GM18511 (cell line): Measurements from ENCODE around the gene LYZL2.
"Not testable (repeated sequence)": the region's sequence is repeated elsewhere in the genome, so short reads cannot be mapped to it uniquely, and the experiment has no call there.

ENCODE experiments used
- ATAC-seq: cut with Tn5 transposase; IDR thresholded peaks from one replicate; pipeline ENCODE4 v1.9.1; 2021; ENCODE audit warnings: mild to moderate bottlenecking, moderate library complexity; ENCODE audit not compliant: unreplicated experiment

The LYZL2 gene

DNA sequence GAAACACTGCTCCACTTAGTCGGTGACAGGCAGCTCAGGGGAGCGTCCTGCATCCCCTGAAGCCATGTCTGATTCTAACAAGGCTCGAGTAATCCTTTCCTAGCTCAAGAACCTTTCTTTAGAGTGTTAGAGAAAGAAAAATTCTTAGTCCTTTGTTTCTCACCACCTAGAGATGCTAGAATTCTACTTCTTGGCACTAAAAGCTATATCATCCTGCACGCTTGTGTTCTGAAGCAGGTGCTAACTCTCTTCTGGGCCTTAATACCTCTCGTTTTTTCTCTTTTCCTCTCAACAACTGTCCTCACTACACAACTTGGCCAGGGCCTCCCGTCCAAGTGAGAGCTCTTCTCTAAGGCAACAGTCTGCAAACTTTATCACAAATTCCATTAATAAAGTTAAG lies at the start of gene LYZL2:
Gene LYZL2 (minus strand): TSS at position 101 of the 400 bp plus-strand sequence. CDS start 2,838 bp downstream, outside the sequence.
- no peak for ATAC-seq

- ATAC-seq = not testable (repeated sequence)
Observed at GRCh38 chr10:30677616-30678015, 48.1 kb upstream of the LYZL2 start.

DNA sequence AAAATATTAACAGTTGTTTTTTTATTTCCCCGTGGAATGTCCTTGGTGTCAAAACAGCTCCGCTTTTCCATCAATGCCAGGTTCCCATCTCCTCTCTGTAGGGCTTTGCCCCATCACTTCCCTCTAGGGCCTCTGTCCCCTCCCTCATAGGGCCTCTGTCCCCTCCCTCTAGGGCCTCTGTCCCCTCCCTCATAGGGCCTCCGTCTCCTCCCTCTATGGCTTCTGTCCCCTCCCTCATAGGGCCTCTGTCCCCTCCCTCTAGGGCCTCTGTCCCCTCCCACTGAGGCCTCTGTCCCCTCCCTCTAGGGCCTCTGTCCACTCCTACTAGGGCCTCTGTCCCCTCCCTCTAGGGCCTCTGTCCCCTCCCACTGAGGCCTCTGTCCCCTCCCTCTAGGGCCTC lies 47.6 kb upstream of the LYZL2 start:
- ATAC-seq = not testable (repeated sequence)

GRCh38 chr10:30675791-30676718 lies 46.5 kb upstream of the LYZL2 start:
- no peak for ATAC-seq

DNA sequence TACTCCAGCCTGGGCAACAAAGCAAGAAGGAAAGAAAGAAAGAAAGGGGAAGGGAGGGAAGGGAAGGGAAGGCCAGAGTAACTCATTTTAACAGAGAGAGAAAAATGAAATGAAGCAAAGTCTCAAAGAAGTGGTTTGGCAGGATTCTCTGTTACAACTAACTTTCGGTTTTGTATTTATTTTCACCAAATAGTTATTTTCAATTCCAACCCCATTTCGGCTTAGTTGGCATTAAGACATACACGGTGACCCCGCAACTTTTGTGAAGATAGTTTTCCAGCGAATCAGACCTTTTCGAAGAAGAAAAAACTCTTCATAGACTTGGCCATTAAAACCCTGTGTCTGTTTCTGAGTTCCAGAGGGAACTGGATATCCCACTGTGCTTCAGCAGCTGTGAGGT lies 45.2 kb upstream of the LYZL2 start:
- no peak for ATAC-seq

- ATAC-seq = not testable (repeated sequence)
Observed at GRCh38 chr10:30673262-30673661, 43.7 kb upstream of the LYZL2 start.

GRCh38 chr10:30672338-30672737 lies 42.8 kb upstream of the LYZL2 start:
- not testable (repeated sequence) for ATAC-seq

- ATAC-seq = peak; percentile 57
Observed at GRCh38 chr10:30671026-30671616, 41.6 kb upstream of the LYZL2 start.

DNA sequence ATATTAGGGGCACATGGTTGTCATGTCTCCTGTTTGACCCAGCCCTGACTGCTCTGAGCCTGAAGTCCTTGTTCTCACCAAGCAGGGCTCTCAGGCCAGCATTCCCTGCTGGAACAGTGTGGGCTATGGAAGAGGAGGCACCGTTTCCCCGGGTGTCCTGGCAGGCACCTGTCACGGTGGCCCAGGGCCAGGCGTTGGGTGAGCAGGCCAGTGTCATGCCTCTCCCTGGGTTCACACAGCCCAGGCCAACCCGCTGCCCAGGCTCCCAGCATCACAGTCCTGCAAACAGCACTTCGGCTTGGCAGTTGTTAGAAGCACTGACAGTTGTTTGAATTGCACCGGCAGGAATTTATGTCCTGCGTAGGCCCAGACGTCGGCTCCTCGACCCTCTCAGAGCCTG lies 38.4 kb upstream of the LYZL2 start:
- ATAC-seq = not testable (repeated sequence)

DNA sequence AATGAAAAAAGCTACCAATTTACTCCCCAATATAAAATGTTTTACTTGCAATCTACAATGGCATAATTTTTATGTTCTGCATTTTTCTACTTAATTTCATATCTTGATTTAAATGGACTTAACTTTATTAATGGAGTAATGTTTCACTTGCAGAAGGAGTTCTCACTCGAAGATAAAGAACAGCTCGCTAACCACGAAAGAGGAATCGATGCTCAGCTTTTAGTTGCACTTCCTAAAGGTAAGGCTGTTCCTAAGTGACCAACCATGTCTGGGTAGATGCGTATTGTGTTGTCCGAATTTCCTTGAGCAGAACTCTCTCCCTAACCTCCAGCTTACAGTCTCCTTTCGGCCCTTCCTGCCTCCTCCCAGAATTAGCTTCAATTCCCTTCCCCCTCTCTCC lies 33.9 kb upstream of the LYZL2 start:
- ATAC-seq = peak; percentile 96

GRCh38 chr10:30662814-30663213 lies 33.3 kb upstream of the LYZL2 start:
- peak; percentile 38 for ATAC-seq

DNA sequence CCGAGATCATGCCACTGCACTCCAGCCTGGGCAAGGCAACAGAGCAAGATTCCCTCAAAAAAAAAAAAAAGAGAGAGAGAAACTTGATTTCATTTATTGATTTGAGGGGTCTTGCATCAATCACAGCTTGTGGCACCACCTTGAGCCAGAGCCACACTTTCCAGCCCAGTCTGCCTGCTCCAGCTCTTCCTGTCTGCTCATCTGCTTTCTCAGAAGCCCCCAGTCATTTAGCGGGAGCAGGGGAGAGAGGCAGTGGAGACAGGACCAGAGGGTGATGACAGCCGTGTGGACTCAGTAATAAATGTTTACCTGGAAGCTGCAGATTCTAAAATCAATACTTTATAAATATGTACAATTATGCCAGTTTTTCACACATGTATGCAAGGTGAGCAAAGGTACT lies 30.8 kb upstream of the LYZL2 start:
- not testable (repeated sequence) for ATAC-seq

DNA sequence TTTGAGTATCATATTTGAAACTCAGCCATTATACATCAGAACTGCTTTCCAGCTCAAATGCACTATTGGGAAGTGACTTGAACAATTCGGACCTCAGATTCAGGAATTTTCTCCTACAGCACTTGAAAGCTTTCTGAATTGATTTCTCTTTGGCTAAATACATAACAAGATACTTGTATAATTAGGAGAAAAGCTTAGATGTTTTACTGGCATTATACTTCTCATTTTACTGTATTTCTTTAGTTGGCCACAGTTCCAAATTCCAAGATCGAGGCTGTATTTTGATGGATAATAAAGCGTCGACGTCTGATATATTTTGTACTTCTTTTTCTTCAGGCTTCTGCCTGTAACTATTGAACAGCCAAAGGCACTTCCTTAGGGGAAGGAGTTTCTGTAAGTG lies 26.7 kb upstream of the LYZL2 start:
- no peak for ATAC-seq

GRCh38 chr10:30655001-30655400 lies 25.4 kb upstream of the LYZL2 start:
- not testable (repeated sequence) for ATAC-seq

- ATAC-seq = not testable (repeated sequence)
Observed at GRCh38 chr10:30651470-30652397, 22.2 kb upstream of the LYZL2 start.

DNA sequence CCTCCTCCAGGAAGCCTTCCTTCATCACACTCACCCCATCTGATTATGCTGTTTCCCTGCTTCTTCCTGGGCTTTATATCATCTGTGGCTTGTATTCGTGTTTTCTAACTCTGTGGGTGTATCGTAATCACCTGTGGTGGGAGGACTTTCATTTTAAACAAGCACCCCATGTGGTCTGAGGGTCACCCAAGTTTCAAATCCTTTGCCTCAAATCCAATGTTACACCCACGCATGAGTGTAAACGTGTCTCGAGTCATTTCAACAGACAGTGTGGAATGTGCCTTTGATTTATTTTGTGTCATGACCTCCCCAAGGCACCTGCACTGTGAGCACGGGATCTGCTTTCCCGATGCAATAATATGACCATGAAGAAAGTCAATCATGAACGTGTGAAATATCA lies 17.5 kb upstream of the LYZL2 start:
- ATAC-seq = no peak

DNA sequence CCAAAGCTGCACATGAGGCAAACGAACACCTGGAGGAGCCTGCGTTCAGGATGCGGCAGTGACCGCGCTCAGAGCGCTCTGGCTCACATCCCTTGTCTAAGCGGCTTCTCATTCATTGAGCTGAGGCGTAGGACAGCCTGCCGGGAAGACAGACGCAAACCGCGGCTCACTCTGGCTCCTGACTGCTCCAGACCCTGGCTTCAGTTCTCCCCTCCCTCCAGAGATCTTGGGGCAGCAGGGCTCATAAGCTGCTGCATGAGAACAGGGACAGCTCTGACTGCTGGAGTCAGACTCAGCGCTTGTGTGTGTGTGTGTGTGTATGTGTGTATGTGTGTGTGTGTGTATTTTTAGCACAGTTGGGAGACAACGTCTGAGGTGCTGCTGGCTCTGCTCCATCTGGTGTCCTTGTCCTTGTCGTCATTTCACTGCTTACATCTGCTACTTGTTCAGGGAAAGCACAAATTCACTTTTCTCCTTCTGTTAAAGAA lies 15.8 kb upstream of the LYZL2 start:
- no peak for ATAC-seq

DNA sequence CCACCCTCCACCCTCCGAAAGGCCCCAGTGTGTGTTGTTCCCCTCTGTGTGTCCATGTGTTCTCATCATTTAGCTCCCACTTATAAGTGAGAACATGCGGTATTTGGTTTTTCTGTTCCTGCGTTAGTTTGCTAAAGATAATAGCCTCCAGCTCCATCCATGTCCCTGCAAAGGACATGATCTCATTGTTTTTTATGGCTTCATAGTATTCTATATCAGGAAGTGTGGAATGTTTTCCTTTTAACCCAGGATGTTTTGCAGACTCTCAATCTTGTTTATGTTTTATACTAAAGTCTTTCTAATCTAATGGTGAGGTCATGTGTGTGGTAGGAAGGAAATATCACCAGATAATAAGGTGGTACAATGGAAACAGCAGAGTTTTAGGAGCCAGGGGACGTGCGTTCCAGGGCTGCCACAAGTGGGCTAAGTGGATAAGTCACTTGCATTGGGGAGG lies 14.9 kb upstream of the LYZL2 start:
- not testable (repeated sequence) for ATAC-seq

DNA sequence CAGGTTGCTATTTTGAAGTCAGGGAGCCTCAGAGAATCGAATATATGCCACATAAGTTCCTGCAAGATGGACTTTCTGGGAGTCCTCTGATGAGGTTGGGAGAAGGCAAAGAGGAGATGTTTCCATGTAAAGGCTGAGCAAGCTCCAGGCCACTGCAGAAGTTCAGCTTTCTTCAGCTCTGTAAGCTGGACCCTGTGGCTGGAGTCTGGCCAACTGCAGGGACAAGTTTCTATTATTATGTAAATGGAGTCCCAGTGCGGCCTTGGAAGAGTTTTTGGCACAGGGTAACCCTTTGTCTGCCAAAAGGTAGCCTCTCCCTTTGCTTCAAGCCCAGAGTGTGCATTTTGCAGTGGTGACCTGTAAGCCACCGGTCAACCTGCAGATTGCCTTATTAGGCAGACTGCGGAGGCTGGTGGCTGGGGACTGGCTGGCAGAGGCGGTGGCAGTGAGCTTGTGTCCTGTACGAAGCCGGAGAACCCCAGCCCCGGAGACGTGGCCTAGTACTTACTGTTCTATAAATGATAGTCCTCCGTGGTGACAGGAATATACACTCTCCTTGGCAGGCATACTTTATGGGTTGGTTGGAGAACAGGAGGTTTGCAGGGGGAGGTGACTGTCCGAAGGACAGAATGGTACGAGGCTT lies 14.1 kb upstream of the LYZL2 start:
- not testable (repeated sequence) for ATAC-seq

GRCh38 chr10:30642856-30643255 lies 13.3 kb upstream of the LYZL2 start:
- ATAC-seq = not testable (repeated sequence)
